PC-3 (cell line): ENCODE data around the gene PKMYT1. TPM values are rescaled to one million over a fixed set of nuclear protein-coding genes. Genes with fewer than 3 reads are reported as not detected.

Experiments
- ATAC-seq: fragments of 200-7000 bp; cut with Tn5 transposase; 2 replicates; pipeline ENCODE4 v1.9.1; 2020; ENCODE audit warnings: mild to moderate bottlenecking, moderate library complexity
- BruUV-seq: library from RNA; stranded (reverse); fragments of 400-500 nt; replicated peaks from 2 replicates; lab custom pipeline; 2021; lab: Mats Ljungman, UMichigan
- CTCF ChIA-PET: fragments of 300-600 bp; sonication (Branson Sonifier 250); formaldehyde crosslinking; loops from one replicate; lab custom pipeline; 2022; ENCODE audit warnings: antibody characterized with exemption; lab: Charles Lee
- POLR2A ChIA-PET: fragments of 300-600 bp; sonication (Branson Sonifier 250); formaldehyde crosslinking; loops from one replicate; lab custom pipeline; 2022; ENCODE audit warnings: antibody characterized with exemption; ENCODE audit not compliant: unreplicated experiment; lab: Charles Lee
- DNase-seq: peaks from one replicate; pipeline ENCODE4 v3.0.0-alpha.2; 2015
- H2AFZ ChIP-seq: fragments of 300-600 bp; sonication (generic); 2 replicates; pipeline ENCODE4 v1.6.0; 2016; ENCODE audit warnings: antibody characterized with exemption, low read length
- H3F3A ChIP-seq: fragments of 300-600 bp; sonication (generic); one replicate; pipeline ENCODE4 v1.6.0; 2017; ENCODE audit warnings: antibody characterized with exemption, low read length, control low read depth, mild to moderate bottlenecking; ENCODE audit not compliant: unreplicated experiment
- H3K27ac ChIP-seq: fragments of 300-600 bp; sonication (generic); 2 replicates; pipeline ENCODE4 v1.5.1; 2016; ENCODE audit warnings: mild to moderate bottlenecking, low read length
- H3K27me3 ChIP-seq: fragments of 300-600 bp; sonication (generic); 2 replicates; pipeline ENCODE4 v1.6.1; 2016; ENCODE audit warnings: low read length, mixed read lengths
- H3K36me3 ChIP-seq: fragments of 300-600 bp; sonication (generic); 2 replicates; pipeline ENCODE4 v1.6.1; 2016; ENCODE audit warnings: low read depth, mixed run types, low read length, mixed read lengths
- H3K4me1 ChIP-seq: fragments of 300-600 bp; sonication (generic); 2 replicates; pipeline ENCODE4 v1.5.1; 2016; ENCODE audit warnings: low read length; ENCODE audit not compliant: insufficient read depth
- H3K4me2 ChIP-seq: fragments of 300-600 bp; sonication (generic); 2 replicates; pipeline ENCODE4 v1.6.0; 2016; ENCODE audit warnings: low read length
- H3K4me3 ChIP-seq: fragments of 300-600 bp; sonication (generic); 2 replicates; pipeline ENCODE4 v1.5.1; 2016; ENCODE audit warnings: mild to moderate bottlenecking, low read length, mixed read lengths
- H3K79me2 ChIP-seq: fragments of 300-600 bp; sonication (generic); 2 replicates; pipeline ENCODE4 v1.6.1; 2017; ENCODE audit warnings: low read length, mixed read lengths
- H3K9ac ChIP-seq: fragments of 300-600 bp; sonication (generic); 2 replicates; pipeline ENCODE4 v1.6.0; 2016; ENCODE audit warnings: mild to moderate bottlenecking, low read length
- H3K9me2 ChIP-seq: fragments of 300-600 bp; sonication (generic); replicated peaks from 2 replicates; pipeline ENCODE4 v1.6.1; 2016; ENCODE audit warnings: mixed run types, low read length, mixed read lengths
- H3K9me3 ChIP-seq: fragments of 300-600 bp; sonication (generic); 2 replicates; pipeline ENCODE4 v1.6.1; 2016; ENCODE audit warnings: low read length, mixed read lengths
- H4K20me1 ChIP-seq: fragments of 300-600 bp; sonication (generic); 2 replicates; pipeline ENCODE4 v1.6.1; 2016; ENCODE audit warnings: low read length, mixed read lengths
- EZH2 ChIP-seq: fragments of 300-600 bp; sonication (generic); IDR thresholded peaks from one replicate; pipeline ENCODE4 v1.6.1; 2017; ENCODE audit warnings: antibody characterized with exemption, mild to moderate bottlenecking, low read length; ENCODE audit not compliant: unreplicated experiment
- EZH2phosphoT487 ChIP-seq: fragments of 300-600 bp; sonication (generic); IDR thresholded peaks from 2 replicates; pipeline ENCODE4 v1.6.1; 2018; ENCODE audit warnings: mild to moderate bottlenecking, antibody characterized with exemption, low read length, borderline replicate concordance
- intact Hi-C: fragments of 100-400 bp; cut with micrococcal nuclease; formaldehyde crosslinking; loops from 2 replicates; pipeline ENCODE4 v1.9.0; 2023
- total RNA-seq: library from RNA; depleted of rRNA; stranded (reverse); fragments of >200 nt; gene quantifications from 2 replicates; pipeline ENCODE4 v1.2.3, GENCODE V29; 2014
- TF ChIP-seq, protein P1 (sequence below): fragments of 300-600 bp; sonication (generic); conservative IDR thresholded peaks from 2 replicates; pipeline ENCODE4 v1.5.1; 2017; ENCODE audit warnings: antibody characterized with exemption, low read depth, mild to moderate bottlenecking, low read length

PKMYT1 gene
- total RNA-seq, 1 experiment from 2014 or later = 51.9 TPM

DNA sequence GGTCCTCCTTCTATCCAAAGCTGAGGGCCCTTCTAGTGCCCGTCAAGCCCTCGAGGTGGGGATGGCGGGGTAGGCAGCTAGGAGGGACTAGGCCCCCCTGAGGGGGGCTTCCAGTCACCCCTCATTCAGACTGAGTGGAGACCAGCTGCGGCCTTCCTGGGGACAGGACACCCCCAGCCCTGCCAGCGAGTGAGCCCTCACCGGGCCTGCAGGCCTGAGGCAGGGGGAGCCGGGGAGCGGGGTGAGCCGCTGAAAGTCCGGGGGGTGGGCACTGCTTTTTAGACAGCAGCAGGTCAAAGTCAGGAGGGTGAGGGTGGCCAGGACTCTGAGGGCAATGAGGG, 24.8 kb downstream of the PKMYT1 start:
- Histone ChIP-seq H3K27me3 (no peaks in the 10 kb centered on the region), H3K36me3 (no peaks in the 10 kb centered on the region), H3K9ac (no peak overlapping the region), H3F3A (no peaks in the 10 kb centered on the region), H4K20me1 (no peaks in the 10 kb centered on the region), H3K4me1 (0 out of 2 replicates have a peak, but pooled peaks cover 5% of the 10 kb centered on the region), H3K79me2 (no peaks in the 10 kb centered on the region), H3K9me2 (no peaks in the 10 kb centered on the region), H3K4me2 (no peak overlapping the region), H3K4me3 (no peak overlapping the region), H2AFZ (no peak overlapping the region), H3K9me3 (no peaks in the 10 kb centered on the region), H3K27ac (no peak overlapping the region)
- ChIA-PET CTCF (no interaction called here), POLR2A (no interaction called here)
- TF ChIP-seq EZH2 (no peak), EZH2phosphoT487 (no peak)
- TF ChIP-seq, protein P1, sequence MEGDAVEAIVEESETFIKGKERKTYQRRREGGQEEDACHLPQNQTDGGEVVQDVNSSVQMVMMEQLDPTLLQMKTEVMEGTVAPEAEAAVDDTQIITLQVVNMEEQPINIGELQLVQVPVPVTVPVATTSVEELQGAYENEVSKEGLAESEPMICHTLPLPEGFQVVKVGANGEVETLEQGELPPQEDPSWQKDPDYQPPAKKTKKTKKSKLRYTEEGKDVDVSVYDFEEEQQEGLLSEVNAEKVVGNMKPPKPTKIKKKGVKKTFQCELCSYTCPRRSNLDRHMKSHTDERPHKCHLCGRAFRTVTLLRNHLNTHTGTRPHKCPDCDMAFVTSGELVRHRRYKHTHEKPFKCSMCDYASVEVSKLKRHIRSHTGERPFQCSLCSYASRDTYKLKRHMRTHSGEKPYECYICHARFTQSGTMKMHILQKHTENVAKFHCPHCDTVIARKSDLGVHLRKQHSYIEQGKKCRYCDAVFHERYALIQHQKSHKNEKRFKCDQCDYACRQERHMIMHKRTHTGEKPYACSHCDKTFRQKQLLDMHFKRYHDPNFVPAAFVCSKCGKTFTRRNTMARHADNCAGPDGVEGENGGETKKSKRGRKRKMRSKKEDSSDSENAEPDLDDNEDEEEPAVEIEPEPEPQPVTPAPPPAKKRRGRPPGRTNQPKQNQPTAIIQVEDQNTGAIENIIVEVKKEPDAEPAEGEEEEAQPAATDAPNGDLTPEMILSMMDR = no peak
- ATAC-seq = no peak
- intact Hi-C loops = no loop called here
- DNase-seq = no peak
- no TSS peak for BruUV-seq

DNA sequence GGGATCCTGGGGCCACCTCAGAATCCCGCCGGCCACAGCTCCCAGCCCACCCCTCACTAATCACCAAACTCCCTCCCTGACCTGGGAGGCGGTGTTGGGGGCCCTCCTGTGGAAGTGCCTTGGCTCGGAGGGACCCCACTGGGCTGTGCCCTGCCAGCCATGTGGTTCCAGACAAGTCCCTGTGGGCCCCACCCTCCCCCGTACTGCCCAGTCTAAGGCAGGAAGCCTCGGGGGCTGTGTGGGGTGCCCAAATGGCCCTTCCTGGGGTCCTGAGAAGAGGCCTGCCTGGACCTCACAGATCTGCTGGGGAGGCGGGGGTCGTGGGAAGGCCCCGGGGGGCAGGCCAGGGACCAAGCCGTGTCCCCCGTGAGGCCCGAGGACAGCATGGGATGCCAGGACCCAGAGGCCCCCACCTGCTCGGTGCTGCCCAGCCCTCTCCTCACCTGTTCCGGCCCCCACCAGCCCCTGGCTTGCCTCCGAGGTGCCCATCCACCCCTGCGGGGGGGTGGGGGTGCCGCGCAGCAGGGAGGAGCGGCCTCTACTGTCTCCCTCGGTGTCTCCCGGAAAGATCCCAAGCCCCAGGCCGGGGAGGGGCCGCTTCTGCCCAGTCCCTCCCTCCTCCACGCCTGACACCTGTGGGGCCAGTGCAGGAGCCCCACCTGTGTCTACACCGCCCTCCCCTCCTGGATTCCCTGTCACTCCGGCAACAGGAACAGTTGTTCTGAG, 25.4 kb downstream of the PKMYT1 start:
- ATAC-seq (no peak), DNase-seq (no peak)
- Histone ChIP-seq H4K20me1 (no peaks in the 10 kb centered on the region), H3F3A (no peaks in the 10 kb centered on the region), H3K4me3 (no peak overlapping the region), H3K4me2 (no peak overlapping the region), H2AFZ (no peak overlapping the region), H3K9me2 (no peaks in the 10 kb centered on the region), H3K4me1 (0 out of 2 replicates have a peak, but pooled peaks cover 5% of the 10 kb centered on the region), H3K9me3 (no peaks in the 10 kb centered on the region), H3K9ac (no peak overlapping the region), H3K79me2 (no peaks in the 10 kb centered on the region), H3K27me3 (no peaks in the 10 kb centered on the region), H3K27ac (no peak overlapping the region), H3K36me3 (no peaks in the 10 kb centered on the region)
- intact Hi-C loops = no loop called here
- ChIA-PET CTCF (no interaction called here), POLR2A (no interaction called here)
- TF ChIP-seq EZH2 (no peak), EZH2phosphoT487 (no peak)
- TF ChIP-seq, protein P1 = no peak
- no TSS peak for BruUV-seq
